Keratinocyte (primary cell): Measurements from ENCODE around the gene ATXN7L1. TPM values are rescaled to one million over a fixed set of nuclear protein-coding genes. Genes with fewer than 3 reads are reported as not detected.

Source experiments
- DNase-seq: peaks from one replicate; pipeline ENCODE4 v3.0.0-alpha.2; 2011; ENCODE audit warnings: low read depth, missing footprints, low spot score
- FAIRE-seq: peaks from 2 replicates; lab custom pipeline; 2011; peaks lifted over from hg19 to GRCh38; lab: Jason Lieb, UNC
- H2AFZ ChIP-seq: 2 replicates; pipeline ENCODE4 v1.6.0; 2012; ENCODE audit warnings: low read length, control low read depth, inconsistent platforms; ENCODE audit not compliant: control insufficient read depth
- H3K27ac ChIP-seq: 2 replicates; pipeline ENCODE4 v1.5.1; 2011; ENCODE audit warnings: low read length; ENCODE audit not compliant: control insufficient read depth, insufficient read depth
- H3K27me3 ChIP-seq: 3 replicates; pipeline ENCODE4 v1.6.0; 2011; ENCODE audit warnings: low read length; ENCODE audit not compliant: control insufficient read depth, insufficient read depth; ENCODE audit errors: extremely low read depth
- H3K36me3 ChIP-seq, 2 experiments: 2 replicates in 1 of 2; 3 replicates in 1 of 2; pipeline ENCODE4 v1.5.1; 2011; ENCODE audit warnings: low read length in 2 of 2, mild to moderate bottlenecking in 1 of 2; ENCODE audit not compliant: control insufficient read depth in 2 of 2, insufficient read depth in 2 of 2; ENCODE audit errors: extremely low read depth in 1 of 2
- H3K4me1 ChIP-seq: 3 replicates; pipeline ENCODE4 v1.5.1; 2011; ENCODE audit warnings: low read length; ENCODE audit not compliant: control insufficient read depth, insufficient read depth; ENCODE audit errors: extremely low read depth
- H3K4me2 ChIP-seq: 3 replicates; pipeline ENCODE4 v1.6.0; 2011; ENCODE audit warnings: low read depth, low read length; ENCODE audit not compliant: control insufficient read depth, insufficient read depth; ENCODE audit errors: extremely low read depth
- H3K4me3 ChIP-seq, 3 experiments: fragments of 200-600 bp in 1 of 3; sonication (generic) in 1 of 3; 2 replicates in 2 of 3; 3 replicates in 1 of 3; pipeline ENCODE4 v1.5.1; 2011 to 2016; ENCODE audit warnings: low read length in 3 of 3, mild to moderate bottlenecking in 3 of 3, control low read depth in 2 of 3, inconsistent platforms in 1 of 3, low read depth in 1 of 3, mixed read lengths in 1 of 3, mixed run types in 1 of 3, moderate library complexity in 1 of 3; ENCODE audit not compliant: control insufficient read depth in 2 of 3, insufficient read depth in 2 of 3; ENCODE audit errors: extremely low read depth in 1 of 3
- H3K79me2 ChIP-seq: 2 replicates; pipeline ENCODE4 v1.6.0; 2012; ENCODE audit warnings: low read length; ENCODE audit not compliant: control insufficient read depth, insufficient read depth
- H3K9ac ChIP-seq: 3 replicates; pipeline ENCODE4 v1.6.0; 2011; ENCODE audit warnings: low read length; ENCODE audit not compliant: control insufficient read depth, insufficient read depth; ENCODE audit errors: extremely low read depth
- H3K9me1 ChIP-seq: 3 replicates; pipeline ENCODE4 v1.6.0; 2011; ENCODE audit warnings: low read length; ENCODE audit not compliant: control insufficient read depth, insufficient read depth; ENCODE audit errors: extremely low read depth
- H3K9me3 ChIP-seq: 2 replicates; pipeline ENCODE4 v1.5.1; 2012; ENCODE audit warnings: low read depth, low read length; ENCODE audit not compliant: control insufficient read depth
- H4K20me1 ChIP-seq: 3 replicates; pipeline ENCODE4 v1.6.0; 2011; ENCODE audit warnings: low read length; ENCODE audit not compliant: control insufficient read depth, insufficient read depth; ENCODE audit errors: extremely low read depth
- CTCF ChIP-seq, 3 experiments: IDR thresholded peaks in 1 of 3; conservative IDR thresholded peaks in 1 of 3; optimal IDR thresholded peaks in 1 of 3; 2 replicates in 2 of 3; 3 replicates in 1 of 3; pipeline versions ENCODE3 to v1.5.1; 2011; ENCODE audit warnings: low read length in 3 of 3, mild to moderate bottlenecking in 3 of 3, moderate library complexity in 2 of 3, control low read depth in 1 of 3, inconsistent platforms in 1 of 3; ENCODE audit not compliant: insufficient read depth in 2 of 3; ENCODE audit errors: extremely low read depth in 1 of 3
- EZH2 ChIP-seq: IDR thresholded peaks from one replicate; pipeline ENCODE4 v1.6.1; 2012; ENCODE audit warnings: inconsistent platforms, mild to moderate bottlenecking, low read length, moderate library complexity
- dilution Hi-C: fragments of 300-500 bp; cut with MboI; formaldehyde crosslinking; loops from one replicate; pipeline ENCODE4 v1.7.0; 2020; ENCODE audit warnings: low sequenced_read_pairs; ENCODE audit not compliant: extremely low pct_ligation_motif_present
- polyA plus RNA-seq, 5 experiments: library from polyadenylated mRNA; depleted of rRNA in 3 of 5; stranded (reverse) in 3 of 5; stranded (forward) in 1 of 5; unstranded in 1 of 5; fragments of >200 nt; gene quantifications; 1 replicate in 1 of 5; 2 replicates in 3 of 5; 3 replicates in 1 of 5; pipeline versions ENCODE4 v1.2.1 to v1.2.3, GENCODE V29; 2011 to 2012; ENCODE audit warnings: missing spikeins in 2 of 5, low read depth in 1 of 5, low replicate concordance in 1 of 5

Gene ATXN7L1
- polyA plus RNA-seq, 1 donor (not counting 4 experiments of a cell fraction or from before 2014, with no cell fraction given) = 4.8 TPM

GRCh38 chr7:105765846-105766245, 110.6 kb downstream of the ATXN7L1 start:
- Histone ChIP-seq H3K9me1 (no peaks in the 10 kb centered on the region), H2AFZ (no peak overlapping the region), H3K36me3 (peaks cover 0 to 2% of the 10 kb centered on the region in 2 experiments), H3K79me2 (no peaks in the 10 kb centered on the region), H3K4me2 (no peak overlapping the region), H4K20me1 (no peaks in the 10 kb centered on the region), H3K4me1 (peaks cover 6% of the 10 kb centered on the region), H3K4me3 (no peak overlapping the region), H3K9ac (no peak overlapping the region), H3K9me3 (no peaks in the 10 kb centered on the region), H3K27me3 (no peaks in the 10 kb centered on the region), H3K27ac (no peak overlapping the region)
- DNase-seq = no peak
- no peak for TF ChIP-seq CTCF (optimal IDR thresholded peaks at IDR 0.05 in 1 of 3, IDR thresholded peaks at IDR 0.05 in 1 of 3, conservative IDR thresholded peaks at IDR 0.05 in 1 of 3; ENCODE audit: extremely low read depth in 1 of 3, insufficient read depth in 2 of 3, low read length in 3 of 3)
- no peak for FAIRE-seq
- dilution Hi-C loops = no loop called here

GRCh38 chr7:105764506-105764905, 111.9 kb downstream of the ATXN7L1 start:
- Histone ChIP-seq H3K9ac (no peak overlapping the region), H3K79me2 (no peaks in the 10 kb centered on the region), H3K4me3 (no peak overlapping the region), H3K36me3 (peaks cover 0 to 2% of the 10 kb centered on the region in 2 experiments), H3K9me1 (no peaks in the 10 kb centered on the region), H4K20me1 (no peaks in the 10 kb centered on the region), H3K4me1 (peaks cover 6% of the 10 kb centered on the region), H3K27me3 (no peaks in the 10 kb centered on the region), H3K27ac (no peak overlapping the region), H2AFZ (no peak overlapping the region), H3K9me3 (no peaks in the 10 kb centered on the region), H3K4me2 (no peak overlapping the region)
- FAIRE-seq (no peak), DNase-seq (no peak)
- TF ChIP-seq EZH2 (no peak), CTCF (optimal IDR thresholded peaks at IDR 0.05 in 1 of 3, IDR thresholded peaks at IDR 0.05 in 1 of 3, conservative IDR thresholded peaks at IDR 0.05 in 1 of 3; ENCODE audit: extremely low read depth in 1 of 3, insufficient read depth in 2 of 3, low read length in 3 of 3) (no peak)
- dilution Hi-C loops = no loop called here
